Measurements from ENCODE around the gene HOXD9. TPM values are rescaled to one million over a fixed set of nuclear protein-coding genes. Genes with fewer than 3 reads are reported as not detected.

HOXD9 gene
- not detected for total RNA-seq
- polyA plus RNA-seq (2013, experiment 1 of 2) = not detected
- 0.19 TPM for polyA plus RNA-seq (2013, experiment 2 of 2)
- total RNA-seq = 0 to 0.08 (median 0) reads per million in 172 experiments

GRCh38 chr2:176122683-176123410 lies at the start of gene HOXD9:
HOXD9 (plus strand) TSS chr2:176122719; CDS start chr2:176122769, 50 bp downstream.
- no peaks in the 10 kb centered on the region for H3K36me3 ChIP-seq (ENCODE audit: insufficient read depth, low read length)
- Mint-ChIP-seq H3K27me3 (peaks cover 94% of the 10 kb centered on the region), H3K36me3 (ENCODE audit: low read depth) (peaks cover 6% of the 10 kb centered on the region), H3K27ac (no peak within 1 kb of the TSS), H3K9me3 (no peaks in the 10 kb centered on the region), H3K4me1 (ENCODE audit: low read depth) (peaks cover 23% of the 10 kb centered on the region), H3K4me3 (peak within 1 kb of the TSS; percentile 81)
- H3K4me3 ChIP-seq (ENCODE audit: low read length) = peak within 1 kb of the TSS; percentile 37
- peak in 2 of 14 experiments; percentile 46 to 50 for DNase-seq
- peak; percentile 54 for ATAC-seq (ENCODE audit: poor library complexity)
- H3K4me1 ChIP-seq (ENCODE audit: insufficient read depth, low read length) = peaks cover 26% of the 10 kb centered on the region
- CTCF ChIA-PET = no interaction called here
- peaks cover 0 to 48% of the 10 kb centered on the region in 2 experiments for H3K9me3 ChIP-seq (ENCODE audit: control insufficient read depth in 1 of 2, insufficient read depth in 1 of 2, low read length in 2 of 2)
- H3K27ac ChIP-seq (ENCODE audit: low read depth in 1 of 2, low read length in 2 of 2) = no peak within 1 kb of the TSS
- H3K27me3 ChIP-seq (ENCODE audit: control insufficient read depth in 1 of 2, insufficient read depth in 2 of 2, low read length in 2 of 2) = peaks cover 88 to 97% of the 10 kb centered on the region in 2 experiments
- TF ChIP-seq CTCF (IDR thresholded peaks at IDR 0.05) = no peak
- POLR2A ChIA-PET = interaction anchor here (1.2 kb wide), 1 partner anchor 10 kb away, joined by 3 read pairs; no protein-coding TSS in a partner anchor
- intact Hi-C loops (cut with DNase I, micrococcal nuclease) = loop anchor here in 1 of 2 experiments (10.0 kb wide), 1 partner anchor 52 kb away; no protein-coding TSS in a partner anchor

DNA sequence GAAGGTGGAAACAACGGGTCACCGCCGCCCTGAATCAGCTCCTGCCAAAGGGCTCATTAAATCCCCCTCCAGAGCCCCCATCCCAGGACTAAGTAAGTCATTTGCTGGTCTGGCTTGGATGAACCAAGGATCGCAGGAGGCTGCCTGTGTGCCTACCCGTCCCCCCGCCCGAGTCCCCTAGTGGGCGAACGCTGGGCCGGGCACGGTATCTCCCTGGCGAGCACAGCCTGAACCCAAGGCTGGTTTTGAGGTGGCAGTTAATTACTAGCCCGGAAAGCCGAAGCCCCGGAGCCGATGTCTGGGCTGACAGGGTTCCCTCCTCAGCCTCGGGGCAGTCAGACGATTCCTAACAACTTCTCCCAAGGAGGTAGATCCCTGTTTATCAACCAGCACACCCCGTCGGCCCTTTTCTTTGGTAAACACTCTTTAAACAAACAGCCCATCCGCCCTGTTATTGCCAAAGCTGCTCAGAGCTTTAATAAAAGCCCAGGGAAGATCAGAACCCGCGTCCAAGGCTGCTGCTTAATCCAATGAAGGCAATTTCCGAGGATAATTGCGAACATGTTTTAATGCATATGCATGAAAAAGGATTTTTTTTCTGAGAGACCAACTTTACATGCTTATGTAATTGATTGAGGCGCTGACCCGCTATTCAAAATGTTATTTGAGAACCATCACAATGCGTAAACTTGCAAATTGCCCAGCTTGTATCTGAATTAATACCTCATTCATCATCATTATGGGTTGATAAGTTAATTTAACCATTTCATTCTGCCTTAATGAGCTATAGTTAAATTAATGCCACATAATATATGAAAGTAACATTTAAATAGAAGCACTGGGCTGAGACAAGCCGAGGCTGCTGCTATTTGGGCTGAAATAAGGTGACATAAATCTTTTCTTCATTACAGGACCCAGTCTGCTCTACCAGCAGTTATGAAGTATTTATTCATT lies 49.3 kb upstream of the HOXD9 start:
- TF ChIP-seq CTCF (IDR thresholded peaks at IDR 0.05) = no peak
- Histone ChIP-seq H3K4me3 (ENCODE audit: low read length) (no peak overlapping the region), H3K9me3 (ENCODE audit: control insufficient read depth in 1 of 2, insufficient read depth in 1 of 2, low read length in 2 of 2) (peaks cover 24 to 27% of the 10 kb centered on the region in 2 experiments), H3K4me1 (ENCODE audit: insufficient read depth, low read length) (peaks cover 11% of the 10 kb centered on the region), H3K36me3 (ENCODE audit: insufficient read depth, low read length) (no peaks in the 10 kb centered on the region), H3K27me3 (ENCODE audit: control insufficient read depth in 1 of 2, insufficient read depth in 2 of 2, low read length in 2 of 2) (peaks cover 89 to 96% of the 10 kb centered on the region in 2 experiments), H3K27ac (ENCODE audit: low read depth in 1 of 2, low read length in 2 of 2) (no peak overlapping the region)
- peaks cover 8% of the 10 kb centered on the region for H3K4me1 Mint-ChIP-seq (ENCODE audit: low read depth)
- ChIA-PET POLR2A (interaction anchor here (2.1 kb wide), 1 partner anchor 9 kb away, joined by 5 read pairs; no protein-coding TSS in a partner anchor), CTCF (no interaction called here)
- ATAC-seq (ENCODE audit: poor library complexity) (no peak), DNase-seq (no peak)
- H3K36me3 Mint-ChIP-seq (ENCODE audit: low read depth) = peaks cover 2% of the 10 kb centered on the region
- intact Hi-C loops (cut with DNase I, micrococcal nuclease) = loop anchor here in 1 of 2 experiments (5.0 kb wide), 1 partner anchor 1756 kb away; no protein-coding TSS in a partner anchor
- H3K4me3 Mint-ChIP-seq = no peak overlapping the region
- no peak overlapping the region for H3K27ac Mint-ChIP-seq
- peaks cover 96% of the 10 kb centered on the region for H3K27me3 Mint-ChIP-seq
- peaks cover 6% of the 10 kb centered on the region for H3K9me3 Mint-ChIP-seq

GRCh38 chr2:176074919-176075425 lies 47.5 kb upstream of the HOXD9 start:
- H3K9me3 Mint-ChIP-seq = peaks cover 16% of the 10 kb centered on the region
- H3K4me3 ChIP-seq (ENCODE audit: low read length) = no peak overlapping the region
- peaks cover 33 to 40% of the 10 kb centered on the region in 2 experiments for H3K9me3 ChIP-seq (ENCODE audit: control insufficient read depth in 1 of 2, insufficient read depth in 1 of 2, low read length in 2 of 2)
- no peaks in the 10 kb centered on the region for H3K36me3 ChIP-seq (ENCODE audit: insufficient read depth, low read length)
- intact Hi-C loops (cut with DNase I, micrococcal nuclease) = loop anchor here (5.0 kb wide), 2 partner anchors 37 to 1758 kb away; no protein-coding TSS in a partner anchor
- DNase-seq (no peak), ATAC-seq (ENCODE audit: poor library complexity) (no peak)
- CTCF ChIA-PET = no interaction called here
- peaks cover 13% of the 10 kb centered on the region for H3K4me1 Mint-ChIP-seq (ENCODE audit: low read depth)
- no peak overlapping the region for H3K4me3 Mint-ChIP-seq
- TF ChIP-seq CTCF (IDR thresholded peaks at IDR 0.05) = no peak
- H3K27ac Mint-ChIP-seq = no peak overlapping the region
- POLR2A ChIA-PET = no interaction called here
- H3K27me3 ChIP-seq (ENCODE audit: control insufficient read depth in 1 of 2, insufficient read depth in 2 of 2, low read length in 2 of 2) = peaks cover 88 to 95% of the 10 kb centered on the region in 2 experiments
- H3K4me1 ChIP-seq (ENCODE audit: insufficient read depth, low read length) = peaks cover 15% of the 10 kb centered on the region
- peaks cover 95% of the 10 kb centered on the region for H3K27me3 Mint-ChIP-seq
- no peak overlapping the region for H3K27ac ChIP-seq (ENCODE audit: low read depth in 1 of 2, low read length in 2 of 2)
- H3K36me3 Mint-ChIP-seq (ENCODE audit: low read depth) = peaks cover 14% of the 10 kb centered on the region

Data from CD4-positive, alpha-beta T cell (primary cell).